Chondrocyte (in vitro differentiated cells): ENCODE data around the gene TMEM253. TPM values are rescaled to one million over a fixed set of nuclear protein-coding genes. Genes with fewer than 3 reads are reported as not detected.

Experiments
- DNase-seq: peaks from one replicate; pipeline ENCODE4 v3.0.0; 2021; ENCODE audit warnings: mixed read lengths, low spot score
- H3K27ac Mint-ChIP-seq: one replicate; pipeline ENCODE4 v1.8.0; 2021; ENCODE audit warnings: mild to moderate bottlenecking, moderate library complexity, mixed read lengths; ENCODE audit not compliant: unreplicated experiment
- H3K27me3 Mint-ChIP-seq: 2 replicates; pipeline ENCODE4 v1.8.0; 2021; ENCODE audit warnings: low read depth, mixed read lengths
- H3K36me3 Mint-ChIP-seq: 2 replicates; pipeline ENCODE4 v1.8.0; 2021; ENCODE audit warnings: low read depth, mixed read lengths
- H3K4me1 Mint-ChIP-seq: 2 replicates; pipeline ENCODE4 v1.8.0; 2021; ENCODE audit warnings: low read depth, mild to moderate bottlenecking, mixed read lengths
- H3K4me3 Mint-ChIP-seq: one replicate; pipeline ENCODE4 v1.8.0; 2021; ENCODE audit warnings: mild to moderate bottlenecking, moderate library complexity, mixed read lengths; ENCODE audit not compliant: unreplicated experiment
- H3K9me3 Mint-ChIP-seq: 2 replicates; pipeline ENCODE4 v1.8.0; 2021; ENCODE audit warnings: low read depth, mixed read lengths
- CTCF ChIP-seq: fragments of 200-600 bp; sonication (generic); IDR thresholded peaks from 2 replicates; pipeline ENCODE4 v1.5.0; 2021; ENCODE audit warnings: antibody characterized with exemption, mild to moderate bottlenecking, moderate library complexity
- total RNA-seq: library from RNA; stranded (reverse); gene quantifications from 3 replicates; pipeline ENCODE4 v1.2.1, GENCODE V29; 2021

TMEM253 gene
- total RNA-seq, 1 donor from 2014 or later: 1.1 TPM

- no peak for DNase-seq
- peak overlapping the region; percentile 69 for H3K4me3 Mint-ChIP-seq
- H3K36me3 Mint-ChIP-seq: peaks cover 3% of the 10 kb centered on the region
- H3K4me1 Mint-ChIP-seq: peaks cover 60% of the 10 kb centered on the region
- H3K9me3 Mint-ChIP-seq: no peaks in the 10 kb centered on the region
- H3K27ac Mint-ChIP-seq: peak overlapping the region; percentile 42
- no peaks in the 10 kb centered on the region for H3K27me3 Mint-ChIP-seq
- no peak for TF ChIP-seq CTCF
These were observed 3.2 kb upstream of the TMEM253 start for GRCh38 chr14:21097636-21098075.

GRCh38 chr14:21098076-21098891, 2.6 kb upstream of the TMEM253 start, which contains the start of gene ZNF219:
Gene ZNF219, minus strand, starts transcription at chr14:21098655. Its CDS starts 5,064 bp downstream, at chr14:21093591.
- H3K36me3 Mint-ChIP-seq: peaks cover under 1% of the 10 kb centered on the region
- peak within 1 kb of the TSS; percentile 76 for H3K4me3 Mint-ChIP-seq
- H3K4me1 Mint-ChIP-seq: peaks cover 62% of the 10 kb centered on the region
- no peaks in the 10 kb centered on the region for H3K27me3 Mint-ChIP-seq
- DNase-seq: no peak
- TF ChIP-seq CTCF: peak; percentile 40
- H3K27ac Mint-ChIP-seq: peak within 1 kb of the TSS; percentile 86
- no peaks in the 10 kb centered on the region for H3K9me3 Mint-ChIP-seq

- H3K4me1 Mint-ChIP-seq: peaks cover 57% of the 10 kb centered on the region
- TF ChIP-seq CTCF: no peak
- H3K27ac Mint-ChIP-seq: peak overlapping the region; percentile 86
- DNase-seq: no peak
- H3K4me3 Mint-ChIP-seq: peak overlapping the region; percentile 76
- H3K9me3 Mint-ChIP-seq: no peaks in the 10 kb centered on the region
- no peaks in the 10 kb centered on the region for H3K36me3 Mint-ChIP-seq
- H3K27me3 Mint-ChIP-seq: no peaks in the 10 kb centered on the region
These were observed 1.8 kb upstream of the TMEM253 start for GRCh38 chr14:21098892-21099595.

GRCh38 chr14:21099596-21099985, 1.3 kb upstream of the TMEM253 start:
- Mint-ChIP-seq H3K27me3 (no peaks in the 10 kb centered on the region), H3K27ac (peak overlapping the region; percentile 86), H3K4me1 (peaks cover 55% of the 10 kb centered on the region), H3K4me3 (peak overlapping the region; percentile 76), H3K36me3 (no peaks in the 10 kb centered on the region), H3K9me3 (no peaks in the 10 kb centered on the region)
- no peak for DNase-seq
- no peak for TF ChIP-seq CTCF

GRCh38 chr14:21101802-21102413, 1.0 kb downstream of the TMEM253 start:
- H3K4me3 Mint-ChIP-seq: no peak overlapping the region
- no peak for TF ChIP-seq CTCF
- H3K36me3 Mint-ChIP-seq: no peaks in the 10 kb centered on the region
- no peak for DNase-seq
- no peaks in the 10 kb centered on the region for H3K9me3 Mint-ChIP-seq
- H3K27ac Mint-ChIP-seq: no peak overlapping the region
- no peaks in the 10 kb centered on the region for H3K27me3 Mint-ChIP-seq
- H3K4me1 Mint-ChIP-seq: peaks cover 58% of the 10 kb centered on the region
